B cell (primary cell): ENCODE measurements around the gene GPM6B. TPM values are rescaled to one million over a fixed set of nuclear protein-coding genes. Genes with fewer than 3 reads are reported as not detected.

ENCODE experiments used
- ATAC-seq: fragments of 200-7000 bp; cut with Tn5 transposase; one replicate; pipeline ENCODE4 v1.10.0; 2021; ENCODE audit warnings: low read depth, mild to moderate bottlenecking, moderate number of reproducible peaks, moderate library complexity
- CTCF ChIA-PET: fragments of 350-600 bp; sonication (Branson Sonifier 250); formaldehyde crosslinking; loops from one replicate; lab custom pipeline; 2021; ENCODE audit warnings: antibody characterized with exemption, inconsistent platforms; lab: Charles Lee
- POLR2A ChIA-PET: fragments of 350-600 bp; sonication (Branson Sonifier 250); formaldehyde crosslinking; loops from one replicate; lab custom pipeline; 2021; ENCODE audit warnings: antibody characterized with exemption; lab: Charles Lee
- DNase-seq: peaks from one replicate; pipeline ENCODE4 v3.0.0; 2013
- H2AFZ ChIP-seq: 2 replicates; pipeline ENCODE4 v1.6.1; 2012; ENCODE audit warnings: mild to moderate bottlenecking, low read depth, low read length; ENCODE audit not compliant: insufficient read depth, poor library complexity, severe bottlenecking
- H3K27ac ChIP-seq, 2 donors: 1 replicate in 1 of 2; 2 replicates in 1 of 2; pipeline ENCODE4 v1.5.1; 2012 to 2013; ENCODE audit warnings: low read length in 2 of 2, mild to moderate bottlenecking in 2 of 2, moderate library complexity in 1 of 2
- H3K27me3 ChIP-seq, 4 experiments: fragments of 200-600 bp in 1 of 4; sonication (generic) in 1 of 4; replicated peaks in 1 of 4; 1 replicate in 2 of 4; 2 replicates in 2 of 4; pipeline versions ENCODE4 v1.6.1 to v1.7.0; 2013 to 2016; ENCODE audit warnings: low read length in 3 of 4, mild to moderate bottlenecking in 2 of 4, mixed read lengths in 1 of 4, moderate library complexity in 1 of 4; ENCODE audit not compliant: insufficient read depth in 4 of 4, control insufficient read depth in 3 of 4; ENCODE audit errors: control extremely low read depth in 1 of 4
- H3K36me3 ChIP-seq, 2 experiments: replicated peaks in 1 of 2; 1 replicate in 1 of 2; 2 replicates in 1 of 2; pipeline versions ENCODE4 v1.6.1 to v1.7.1; 2013; ENCODE audit warnings: low read length in 1 of 2; ENCODE audit not compliant: insufficient read depth in 2 of 2, control insufficient read depth in 1 of 2; ENCODE audit errors: control extremely low read depth in 1 of 2, extremely low read depth in 1 of 2
- H3K4me1 ChIP-seq, 2 donors: fragments of 200-600 bp in 1 of 2; sonication (generic) in 1 of 2; 1 replicate in 1 of 2; 2 replicates in 1 of 2; pipeline versions ENCODE4 v1.5.1 to v1.6.1; 2013 to 2017; ENCODE audit warnings: low read length in 2 of 2; ENCODE audit not compliant: control insufficient read depth in 2 of 2, insufficient read depth in 2 of 2
- H3K4me2 ChIP-seq: replicated peaks from 2 replicates; pipeline ENCODE3; 2012; ENCODE audit warnings: mild to moderate bottlenecking, low read depth, low read length; ENCODE audit not compliant: poor library complexity, severe bottlenecking
- H3K4me3 ChIP-seq, 5 experiments: fragments of 200-600 bp in 1 of 5; sonication (generic) in 1 of 5; 1 replicate in 3 of 5; 2 replicates in 2 of 5; pipeline versions ENCODE4 v1.5.1 to v1.7.0; 2011 to 2016; ENCODE audit warnings: low read length in 4 of 5, mild to moderate bottlenecking in 4 of 5, low read depth in 2 of 5, control low read depth in 1 of 5, moderate library complexity in 1 of 5; ENCODE audit not compliant: insufficient read depth in 1 of 5; ENCODE audit errors: control extremely low read depth in 1 of 5, extremely low read depth in 1 of 5
- H3K79me2 ChIP-seq: fragments of 200-600 bp; sonication (generic); one replicate; pipeline ENCODE4 v1.6.0; 2016; ENCODE audit warnings: low read length; ENCODE audit not compliant: control insufficient read depth, insufficient read depth
- H3K9ac ChIP-seq: fragments of 200-600 bp; sonication (generic); 2 replicates; pipeline ENCODE4 v1.6.1; 2017; ENCODE audit warnings: mild to moderate bottlenecking, low read length, moderate library complexity
- H3K9me3 ChIP-seq, 3 donors: one replicate each; pipeline versions ENCODE4 v1.6.1 to v1.7.1; 2013; ENCODE audit warnings: low read length in 2 of 3; ENCODE audit not compliant: control insufficient read depth in 2 of 3, insufficient read depth in 1 of 3; ENCODE audit errors: control extremely low read depth in 1 of 3
- H4K20me1 ChIP-seq: 2 replicates; pipeline ENCODE4 v1.6.0; 2012; ENCODE audit warnings: mild to moderate bottlenecking, low read length; ENCODE audit not compliant: insufficient read depth, control insufficient read depth, poor library complexity, severe bottlenecking
- H3K27ac Mint-ChIP-seq: one replicate; pipeline ENCODE4 v1.8.0; 2021; ENCODE audit warnings: mixed read lengths
- H3K27me3 Mint-ChIP-seq: one replicate; pipeline ENCODE4 v1.8.0; 2021; ENCODE audit warnings: mixed read lengths
- H3K4me1 Mint-ChIP-seq: one replicate; pipeline ENCODE4 v1.8.0; 2021; ENCODE audit warnings: mixed read lengths
- H3K4me3 Mint-ChIP-seq: one replicate; pipeline ENCODE4 v1.8.0; 2021; ENCODE audit warnings: mixed read lengths
- H3K9me3 Mint-ChIP-seq: one replicate; pipeline ENCODE4 v1.8.0; 2022; ENCODE audit warnings: mixed read lengths; ENCODE audit not compliant: insufficient read depth
- EZH2 ChIP-seq: IDR thresholded peaks from 2 replicates; pipeline ENCODE4 v1.6.1; 2012; ENCODE audit warnings: borderline replicate concordance, low read depth, mild to moderate bottlenecking, moderate library complexity, low read length; ENCODE audit not compliant: insufficient read depth, poor library complexity, severe bottlenecking
- WGBS: methylation state at CpG from one replicate; pipeline ENCODE4 v1.1.5; 2013; ENCODE audit warnings: missing lambda C conversion rate; ENCODE audit not compliant: insufficient coverage; 5-methylcytosine and 5-hydroxymethylcytosine counted together
- intact Hi-C: fragments of 100-400 bp; cut with micrococcal nuclease; formaldehyde crosslinking; loops from one replicate; pipeline ENCODE4 v1.10.0; 2022
- polyA plus RNA-seq: library from polyadenylated mRNA; depleted of rRNA; stranded (reverse); fragments of >200 nt; gene quantifications from 2 replicates; pipeline ENCODE4 v1.2.3, GENCODE V29; 2012
- total RNA-seq, 2 donors: library from RNA; stranded (reverse); fragments of 120-200 nt in 1 of 2; gene quantifications; 1 replicate in 1 of 2; 2 replicates in 1 of 2; pipeline versions ENCODE4 v1.2.3 to v1.2.4, GENCODE V29; 2013 to 2022
- TF ChIP-seq, protein P1 (sequence below): fragments of 200-600 bp; IDR thresholded peaks from one replicate; pipeline ENCODE4 v1.8.0; 2022; ENCODE audit warnings: antibody characterized with exemption, mild to moderate bottlenecking

The GPM6B gene
- total and polyA plus RNA-seq, 2 donors (not counting 1 experiment from before 2014, with no cell fraction given): not detected

GRCh38 chrX:13752141-13752540 is 64.8 kb downstream of the GPM6B start:
- no peak overlapping the region for H3K4me3 Mint-ChIP-seq
- H3K9me3 Mint-ChIP-seq: no peaks in the 10 kb centered on the region
- no peak for ATAC-seq
- Histone ChIP-seq H3K27me3 (no peaks in the 10 kb centered on the region), H2AFZ (no peak overlapping the region), H3K9ac (no peak overlapping the region), H4K20me1 (no peaks in the 10 kb centered on the region), H3K27ac (peak overlapping the region in 1 of 2 donors; percentile 49), H3K4me3 (no peak overlapping the region), H3K79me2 (peaks cover 13% of the 10 kb centered on the region), H3K36me3 (peaks cover 0 to 42% of the 10 kb centered on the region in 2 experiments), H3K4me1 (peaks cover 40 to 41% of the 10 kb centered on the region in 2 donors), H3K9me3 (no peaks in the 10 kb centered on the region), H3K4me2 (peak overlapping the region; percentile 42)
- no CpG with 5 or more reads among the region's 3 CpGs for WGBS
- no peak for DNase-seq
- H3K4me1 Mint-ChIP-seq: peaks cover 49% of the 10 kb centered on the region
- intact Hi-C loops: no loop called here
- no peak overlapping the region for H3K27ac Mint-ChIP-seq
- no peaks in the 10 kb centered on the region for H3K27me3 Mint-ChIP-seq
- POLR2A ChIA-PET: interaction anchor here (0.7 kb wide), 1 partner anchor 10 kb away, joined by 5 read pairs; no protein-coding TSS in a partner anchor
- CTCF ChIA-PET: interaction anchor here (0.6 to 2.6 kb wide), 6 partner anchors 9 to 280 kb away, joined by 3 to 15 read pairs (median 4); no protein-coding TSS in a partner anchor
- TF ChIP-seq EZH2: no peak
- TF ChIP-seq, protein P1, sequence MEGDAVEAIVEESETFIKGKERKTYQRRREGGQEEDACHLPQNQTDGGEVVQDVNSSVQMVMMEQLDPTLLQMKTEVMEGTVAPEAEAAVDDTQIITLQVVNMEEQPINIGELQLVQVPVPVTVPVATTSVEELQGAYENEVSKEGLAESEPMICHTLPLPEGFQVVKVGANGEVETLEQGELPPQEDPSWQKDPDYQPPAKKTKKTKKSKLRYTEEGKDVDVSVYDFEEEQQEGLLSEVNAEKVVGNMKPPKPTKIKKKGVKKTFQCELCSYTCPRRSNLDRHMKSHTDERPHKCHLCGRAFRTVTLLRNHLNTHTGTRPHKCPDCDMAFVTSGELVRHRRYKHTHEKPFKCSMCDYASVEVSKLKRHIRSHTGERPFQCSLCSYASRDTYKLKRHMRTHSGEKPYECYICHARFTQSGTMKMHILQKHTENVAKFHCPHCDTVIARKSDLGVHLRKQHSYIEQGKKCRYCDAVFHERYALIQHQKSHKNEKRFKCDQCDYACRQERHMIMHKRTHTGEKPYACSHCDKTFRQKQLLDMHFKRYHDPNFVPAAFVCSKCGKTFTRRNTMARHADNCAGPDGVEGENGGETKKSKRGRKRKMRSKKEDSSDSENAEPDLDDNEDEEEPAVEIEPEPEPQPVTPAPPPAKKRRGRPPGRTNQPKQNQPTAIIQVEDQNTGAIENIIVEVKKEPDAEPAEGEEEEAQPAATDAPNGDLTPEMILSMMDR: no peak

GRCh38 chrX:13750812-13751211 is 66.1 kb downstream of the GPM6B start:
- H3K4me3 Mint-ChIP-seq: no peak overlapping the region
- POLR2A ChIA-PET: interaction anchor here (0.6 to 1.0 kb wide), 2 partner anchors 12 to 17 kb away, joined by 3 to 4 read pairs; partner anchors contain the start of genes OFD1 and TRAPPC2

More at GRCh38 chrX:13750812-13751211, 66.1 kb downstream of the GPM6B start:
- CTCF ChIA-PET: interaction anchor here (1.0 to 3.4 kb wide), 10 partner anchors 8 to 281 kb away, joined by 3 to 15 read pairs (median 4); partner anchors contain the start of genes GEMIN8, OFD1 and TRAPPC2
- DNase-seq (no peak), ATAC-seq (no peak)
- Histone ChIP-seq H3K9ac (no peak overlapping the region), H3K4me3 (no peak overlapping the region), H3K4me1 (peaks cover 37% of the 10 kb centered on the region in 2 donors), H3K4me2 (peak overlapping the region; percentile 16), H3K27me3 (no peaks in the 10 kb centered on the region), H3K36me3 (peaks cover 0 to 40% of the 10 kb centered on the region in 2 experiments), H3K27ac (peak overlapping the region; percentile 6 to 27), H3K79me2 (peaks cover 8% of the 10 kb centered on the region), H2AFZ (no peak overlapping the region), H4K20me1 (no peaks in the 10 kb centered on the region), H3K9me3 (no peaks in the 10 kb centered on the region)
- no peak for TF ChIP-seq EZH2
- TF ChIP-seq, protein P1: no peak
- intact Hi-C loops: loop anchor here (1.0 kb wide), 4 partner anchors 7 to 281 kb away; no protein-coding TSS in a partner anchor
- H3K9me3 Mint-ChIP-seq: no peaks in the 10 kb centered on the region
- peaks cover 48% of the 10 kb centered on the region for H3K4me1 Mint-ChIP-seq
- H3K27me3 Mint-ChIP-seq: no peaks in the 10 kb centered on the region
- peak overlapping the region; percentile 21 for H3K27ac Mint-ChIP-seq
